Measurements from ENCODE around the gene PCDHA3. TPM values are rescaled to one million over a fixed set of nuclear protein-coding genes. Genes with fewer than 3 reads are reported as not detected.

Gene PCDHA3
- total and polyA plus RNA-seq, 2 of the 13 experiments (the other 11 are each of a cell fraction or from before 2014, with no cell fraction given) = not detected

- Histone ChIP-seq H3K9ac (ENCODE audit: insufficient read depth, low read depth, low read length) (no peak overlapping the region), H3K4me3 (replicated peaks in 1 of 3; ENCODE audit: insufficient read depth in 1 of 3, low read depth in 2 of 3, low read length in 3 of 3) (no peak overlapping the region), H3K9me3 (ENCODE audit: low read length) (peaks cover 11% of the 10 kb centered on the region; the same call in 1 of the 2 replicates), H3K4me2 (ENCODE audit: low read depth, low read length) (no peak overlapping the region), H4K20me1 (ENCODE audit: insufficient read depth, low read length) (no peaks in the 10 kb centered on the region), H3K27ac (ENCODE audit: extremely low read length, insufficient read depth, low read length) (no peak overlapping the region), H3K36me3 (replicated peaks in 1 of 2; ENCODE audit: control insufficient read depth in 1 of 2, insufficient read depth in 2 of 2, low read length in 2 of 2) (no peaks in the 10 kb centered on the region), H3K4me1 (ENCODE audit: insufficient read depth, low read length) (no peaks in the 10 kb centered on the region), H3K27me3 (ENCODE audit: control insufficient read depth in 1 of 2, insufficient read depth in 2 of 2, low read length in 2 of 2) (no peaks in the 10 kb centered on the region; a peak in 1 of 5 replicates), H2AFZ (ENCODE audit: low read length) (no peak overlapping the region), H3K79me2 (ENCODE audit: insufficient read depth, low read length) (no peaks in the 10 kb centered on the region)
- TF ChIP-seq SETDB1 (CRISPR knock-in tag; IDR thresholded peaks at IDR 0.05; ENCODE audit: borderline replicate concordance) = no peak
- TF ChIP-seq ZNF660 (CRISPR knock-in tag; IDR thresholded peaks at IDR 0.05; ENCODE audit: borderline replicate concordance, low read depth) = no peak
- no peak for TF ChIP-seq ZNF460 (CRISPR knock-in tag; IDR thresholded peaks at IDR 0.05; ENCODE audit: borderline replicate concordance)
- no peak for TF ChIP-seq SOX6 (IDR thresholded peaks at IDR 0.05)
- TF ChIP-seq SOX6 (CRISPR knock-in tag; IDR thresholded peaks at IDR 0.05) = no peak
- TF ChIP-seq MXD3 (CRISPR knock-in tag; IDR thresholded peaks at IDR 0.05) = no peak
- TF ChIP-seq SMARCE1 (IDR thresholded peaks at IDR 0.05; ENCODE audit: borderline replicate concordance) = no peak
- no peak for TF ChIP-seq MYPOP (CRISPR knock-in tag; IDR thresholded peaks at IDR 0.05)
- TF ChIP-seq KLF11 (CRISPR knock-in tag; IDR thresholded peaks at IDR 0.05) = no peak
- POLR2A ChIA-PET = no interaction called here
- intact Hi-C loops (cut with micrococcal nuclease; ENCODE audit: unreplicated experiment) = no loop called here
- 86% methylated on average over 26 of the region's 43 CpGs for WGBS (ENCODE audit: low lambda C conversion rate)
- no peak for ATAC-seq
- DNase-seq (ENCODE audit: low spot score) = no peak
- in situ Hi-C loops (cut with HindIII; ENCODE audit: extremely low pct_ligation_motif_present, low pct_unique_long_range_greater_than_20kb) = no loop called here
- no TSS peak for BruUV-seq (replicated peaks)
- no peak for FAIRE-seq
- CTCF ChIA-PET (ENCODE audit: low intra/inter-chr PET ratio, low total read pairs) = no interaction called here
These were observed 8.0 kb downstream of the PCDHA3 start for GRCh38 chr5:140808889-140809291.
